Effector CD4-positive, alpha-beta T cell (primary cell): ENCODE data around the gene ASTL.

Experiments used
- DNase-seq: peaks from one replicate; pipeline ENCODE4 v3.0.0-alpha.2; 2020

ASTL gene

GRCh38 chr2:96112501-96113366 is 25.6 kb downstream of the ASTL start:
- DNase-seq, result no peak

DNA sequence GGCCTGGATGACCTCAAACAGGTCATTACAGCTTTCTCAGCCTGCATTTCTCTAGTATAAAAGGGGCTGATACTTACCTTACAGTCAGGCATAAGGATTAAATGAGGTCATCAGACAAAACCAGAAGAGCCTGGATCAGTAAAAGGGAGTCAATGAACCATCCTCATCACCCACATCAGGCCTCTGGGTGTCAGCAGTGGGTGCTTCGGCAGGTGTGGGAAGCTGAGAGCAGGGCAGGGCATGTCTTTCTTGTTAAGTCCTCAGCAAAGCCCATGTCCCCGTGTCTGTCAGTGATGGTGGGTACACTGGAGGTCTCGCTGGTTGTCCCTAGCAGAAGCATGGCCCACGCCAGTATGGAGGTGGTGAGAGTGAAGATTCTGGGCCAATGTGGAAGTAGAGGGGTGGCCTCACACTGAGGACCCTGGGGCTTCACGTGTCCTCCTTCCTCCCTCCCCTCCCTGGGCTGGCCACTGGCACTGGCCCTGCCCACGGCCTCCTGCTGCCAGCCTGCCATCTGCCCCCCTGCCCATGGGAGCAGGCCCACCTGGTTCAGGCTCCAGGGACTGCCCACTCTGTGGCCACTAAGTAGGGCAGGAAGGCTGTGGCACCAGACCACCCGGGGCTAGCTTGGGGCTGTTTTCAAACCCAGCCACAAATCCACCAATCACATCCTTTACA is 26.3 kb downstream of the ASTL start:
- DNase-seq, result no peak

DNA sequence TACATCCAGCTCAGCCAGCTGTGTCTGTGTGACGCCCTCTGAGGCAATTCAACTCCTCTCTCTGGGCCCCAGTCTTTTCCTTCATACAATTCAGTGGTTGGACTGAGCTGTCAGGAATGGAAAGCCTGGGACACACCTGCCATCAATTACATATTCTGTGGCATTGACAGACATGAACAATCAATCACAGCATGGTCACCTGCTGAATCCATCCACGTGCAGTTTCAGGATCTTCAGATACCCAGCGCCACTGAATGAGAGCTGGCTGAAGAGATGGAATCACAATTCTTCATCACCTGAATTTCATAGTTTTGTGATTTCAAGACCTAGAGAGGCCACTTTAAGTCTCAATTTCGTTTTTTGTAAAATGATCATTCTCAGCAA is 27.1 kb downstream of the ASTL start:
- DNase-seq, result no peak

- peak; percentile 1 for DNase-seq
These were observed 27.6 kb downstream of the ASTL start for GRCh38 chr2:96110621-96111256.

DNA sequence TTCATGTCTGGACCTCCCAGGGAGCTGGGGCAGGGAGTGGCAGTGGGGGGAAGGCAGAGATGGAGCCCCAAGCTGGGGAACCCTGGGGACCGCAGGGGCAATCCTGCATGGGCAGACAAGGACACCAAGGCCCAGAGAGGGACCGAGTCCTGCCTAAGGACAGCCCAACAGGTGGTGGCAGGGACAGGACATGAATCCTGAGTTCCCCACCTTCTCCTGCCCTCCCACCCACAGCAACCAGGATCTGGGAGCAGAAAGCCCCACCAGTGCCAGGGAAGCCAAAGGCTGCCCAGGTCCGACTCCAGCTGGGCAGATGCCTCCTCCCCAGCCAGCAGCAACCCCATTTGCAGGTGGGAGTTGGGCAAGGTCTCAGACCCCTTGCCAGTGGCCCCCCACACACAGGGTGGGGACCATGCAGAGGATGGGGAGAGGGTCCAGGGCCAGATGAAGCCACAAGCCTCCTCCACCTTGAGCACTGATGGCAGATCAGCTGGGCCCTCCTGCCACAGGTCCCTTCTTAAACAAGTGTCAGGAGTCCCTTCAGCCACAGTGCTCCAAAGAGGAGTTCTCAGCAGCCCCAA is 28.3 kb downstream of the ASTL start:
- peak; percentile 1 for DNase-seq

DNA sequence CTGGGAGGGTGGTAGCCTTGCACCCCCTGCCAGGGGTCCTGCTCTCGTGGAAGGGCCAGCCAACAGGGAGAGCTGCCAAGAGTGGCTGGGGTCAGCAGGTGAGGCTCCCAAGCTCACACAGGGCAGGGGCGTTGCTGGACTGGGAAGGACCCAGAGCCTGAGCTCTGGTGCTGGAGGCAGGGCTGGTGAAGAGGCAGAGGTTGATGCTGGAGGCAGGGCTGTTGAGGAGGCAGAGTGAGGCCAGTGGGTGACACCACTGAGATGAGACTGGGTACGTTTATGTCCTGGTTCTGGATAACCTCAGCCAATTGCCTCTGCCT is 29.0 kb downstream of the ASTL start:
- peak; percentile 0 for DNase-seq

DNA sequence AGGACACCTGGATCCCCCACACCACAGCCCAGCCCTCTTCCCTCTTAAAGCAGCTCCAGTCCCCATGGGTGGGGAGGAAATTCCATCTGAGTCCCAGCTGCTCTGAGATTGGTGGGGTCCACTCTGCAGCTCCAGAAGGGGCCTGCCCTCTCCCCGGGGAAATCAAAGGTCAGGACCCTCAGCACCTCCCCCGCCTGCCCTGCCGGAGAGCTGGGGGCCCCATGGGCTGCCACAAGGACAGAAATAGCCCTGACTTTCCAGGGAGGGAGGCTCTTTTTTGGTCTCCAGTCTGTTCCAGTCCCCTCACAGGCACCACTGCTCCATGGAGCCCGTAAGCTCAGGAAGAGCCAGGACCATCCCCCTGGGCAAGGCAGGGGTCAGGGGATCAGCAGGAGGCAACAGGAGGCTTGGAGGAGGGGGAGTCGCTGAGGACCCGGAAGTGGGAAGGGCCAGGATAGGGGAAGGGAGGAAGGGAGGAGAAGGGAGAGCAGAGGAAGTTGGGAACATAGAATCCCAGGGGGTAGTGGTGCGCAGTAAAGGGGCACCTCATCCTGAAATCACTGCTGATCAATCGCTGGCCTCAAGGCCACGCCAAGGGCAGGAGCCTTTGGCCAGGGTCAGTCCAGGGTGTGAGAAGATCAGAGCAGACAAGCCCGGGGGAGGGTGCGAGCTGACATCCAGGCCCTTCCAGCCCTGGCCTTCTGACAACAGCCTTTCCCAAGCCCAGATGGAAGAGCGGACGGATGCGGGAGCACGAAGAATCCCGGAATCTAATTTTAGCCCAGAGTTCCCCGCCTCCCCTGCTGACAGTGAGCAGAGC is 29.6 kb downstream of the ASTL start:
- DNase-seq, result peak; percentile 2

GRCh38 chr2:96108151-96108540 is 30.2 kb downstream of the ASTL start:
- DNase-seq, result peak; percentile 1

- DNase-seq, result peak; percentile 1
These were observed 30.6 kb downstream of the ASTL start for GRCh38 chr2:96107708-96108065.

DNA sequence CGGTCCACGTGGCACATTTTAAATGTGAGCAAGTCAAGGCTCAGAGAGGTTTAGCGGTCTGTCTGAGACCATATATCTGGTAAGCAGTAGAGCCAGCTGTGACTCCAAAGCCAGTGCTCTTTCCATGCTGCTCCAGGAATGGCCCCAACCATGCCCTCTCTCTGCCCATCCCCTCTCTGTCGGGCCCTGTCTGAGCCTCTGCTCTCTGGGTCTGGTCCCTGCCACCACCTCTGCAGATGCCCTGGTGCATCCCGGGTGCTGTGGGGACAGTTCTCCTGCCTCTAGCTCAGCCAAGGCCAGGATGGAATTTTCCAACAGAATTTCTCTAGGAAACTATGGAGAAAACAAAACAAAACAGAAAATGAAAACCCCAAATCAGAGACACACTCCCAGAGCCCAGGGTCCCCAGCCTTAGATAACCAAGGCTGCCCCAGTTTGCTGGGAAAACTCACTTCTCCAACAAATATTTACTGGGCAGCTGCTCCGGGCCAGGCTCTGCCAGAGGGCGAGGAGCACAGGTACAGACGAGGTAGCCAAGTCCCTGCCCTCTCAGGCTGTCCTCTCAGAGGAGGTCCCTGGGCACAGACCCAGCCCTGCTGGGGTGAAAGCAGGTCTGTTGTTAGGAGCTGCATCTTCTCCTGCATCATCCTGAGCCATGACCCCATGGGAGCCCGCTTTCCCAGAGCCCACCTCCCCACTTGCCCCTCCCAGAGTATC is 31.2 kb downstream of the ASTL start:
- DNase-seq, result peak; percentile 1

- peak; percentile 0 for DNase-seq
These were observed 32.1 kb downstream of the ASTL start for GRCh38 chr2:96105994-96106715.

DNA sequence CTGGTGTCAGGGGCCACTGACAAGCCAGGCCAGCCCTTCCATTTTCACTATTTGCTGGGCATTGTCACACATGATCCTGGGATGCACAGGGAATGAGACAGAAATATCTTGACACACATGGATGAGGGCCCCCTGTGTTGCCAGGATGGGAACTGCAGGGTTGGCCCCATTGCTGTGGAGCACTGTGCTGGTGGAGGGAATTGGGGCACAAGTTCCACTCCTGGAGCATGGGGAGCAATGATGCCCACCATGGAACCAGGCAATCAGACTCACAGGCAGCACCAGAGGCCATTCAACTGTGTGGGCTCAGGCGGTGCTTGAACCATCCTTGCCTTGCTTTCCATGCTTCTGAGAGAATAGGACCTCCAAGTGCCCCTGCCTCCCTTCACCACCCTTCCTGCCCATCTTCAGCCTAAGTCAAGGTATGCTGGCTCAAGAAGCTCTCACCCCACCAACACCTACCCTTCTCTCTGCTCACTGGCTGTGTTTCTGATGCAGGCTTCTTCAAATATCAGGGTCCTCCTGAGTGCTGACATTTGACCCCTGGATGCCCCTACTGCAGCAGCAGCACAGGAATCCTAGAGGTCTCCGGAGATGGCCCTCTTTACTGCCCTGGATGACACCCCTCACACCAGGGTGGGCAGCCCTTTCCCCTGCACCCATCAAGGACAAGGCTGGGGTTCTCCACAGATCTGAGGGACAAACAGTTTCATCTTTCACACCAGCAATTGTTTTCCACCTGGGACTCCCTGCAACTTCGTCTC is 33.0 kb downstream of the ASTL start:
- no peak for DNase-seq

- DNase-seq, result peak; percentile 1
These were observed 33.8 kb downstream of the ASTL start for GRCh38 chr2:96104487-96104861.

GRCh38 chr2:96103761-96104486 is 34.4 kb downstream of the ASTL start:
- peak; percentile 0 for DNase-seq

- no peak for DNase-seq
These were observed 35.1 kb downstream of the ASTL start for GRCh38 chr2:96103187-96103601.

GRCh38 chr2:96102596-96103186 is 35.6 kb downstream of the ASTL start:
- no peak for DNase-seq

DNA sequence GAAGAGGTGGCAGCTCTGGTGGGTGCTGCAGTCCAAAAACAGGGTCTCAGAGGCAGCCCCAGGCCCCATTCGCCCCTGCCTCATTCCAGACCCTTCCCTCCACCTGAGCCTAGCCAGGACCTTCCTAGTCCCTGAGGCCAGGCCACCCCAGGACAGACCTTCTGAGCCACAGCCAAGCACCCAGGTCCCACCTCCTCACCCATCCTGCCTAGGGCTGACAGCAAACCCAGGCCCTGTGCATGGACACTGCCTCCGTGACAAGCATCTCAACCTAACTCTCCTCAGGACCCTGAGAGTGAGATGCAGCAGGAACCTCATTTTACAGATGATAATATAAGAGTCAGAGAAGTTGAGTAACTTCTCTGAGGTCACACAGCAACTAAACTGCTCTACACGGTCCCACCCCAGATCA is 37.4 kb downstream of the ASTL start:
- peak; percentile 1 for DNase-seq

DNA sequence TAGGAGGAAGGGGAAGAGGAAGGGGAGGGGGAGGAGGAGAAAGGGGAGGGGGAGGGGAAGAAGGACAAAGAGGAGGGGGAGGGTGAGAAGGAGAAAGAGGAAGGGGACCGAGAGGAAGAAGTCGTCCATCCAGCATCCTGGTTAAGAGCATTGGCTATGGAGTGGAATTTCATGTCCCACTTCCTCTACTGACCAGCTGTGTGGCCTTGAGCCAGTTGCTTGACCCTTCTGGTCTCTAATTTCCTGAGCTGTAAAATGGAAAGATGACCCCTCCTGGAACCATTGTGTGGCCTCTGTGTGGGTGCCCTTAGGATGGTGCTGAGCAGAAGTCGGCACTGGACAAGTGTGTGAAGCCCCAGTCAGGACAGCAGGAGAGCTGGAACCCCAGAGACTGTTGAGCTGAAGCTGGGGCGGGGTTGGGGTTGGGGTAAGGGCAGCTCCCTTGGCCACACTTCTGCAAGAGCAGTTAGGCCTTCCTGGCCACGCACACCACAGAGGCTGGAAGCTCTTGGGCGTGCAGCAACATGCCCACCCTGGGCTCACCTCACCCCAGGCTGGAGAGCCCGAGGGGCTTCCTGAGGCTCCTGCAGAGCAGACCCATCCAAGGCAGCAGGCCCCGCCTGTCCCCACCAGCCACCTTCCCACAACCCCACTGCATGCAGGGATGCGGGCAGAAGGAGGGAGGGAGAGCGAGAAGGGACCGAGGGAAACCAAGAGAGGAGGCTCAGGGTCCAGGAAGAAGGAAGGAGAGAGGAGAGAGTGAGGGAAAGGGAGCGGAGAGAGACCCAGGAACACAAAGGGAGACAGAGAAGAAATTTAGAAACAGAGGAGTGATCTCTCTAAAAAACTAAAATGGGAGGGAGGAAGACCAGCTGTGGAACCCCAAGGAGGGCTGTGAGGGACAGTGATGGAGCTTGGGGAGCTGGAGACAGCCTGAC is 38.2 kb downstream of the ASTL start:
- no peak for DNase-seq
